KBM-7 (cell line): ENCODE measurements around the gene STC2.
"Not testable (repeated sequence)": the region's sequence is repeated elsewhere in the genome, so short reads cannot be mapped to it uniquely, and the experiment has no call there.

Source experiments
- DNase-seq: peaks from one replicate; pipeline ENCODE4 v3.0.0-alpha.2; 2015
- in situ Hi-C: fragments of 300-500 bp; cut with MboI; formaldehyde crosslinking; loops from 2 replicates; pipeline ENCODE4 v1.14.3; 2020; ENCODE audit warnings: low sequenced_read_pairs, low pct_unique_long_range_greater_than_20kb, mixed read lengths

The STC2 gene

GRCh38 chr5:173327948-173328843 is at the start of gene STC2:
TSS of gene STC2 (minus strand) at chr5:173328414. CDS start at chr5:173328193, 221 bp downstream.
- in situ Hi-C loops = no loop called here
- peak; percentile 95 for DNase-seq

DNA sequence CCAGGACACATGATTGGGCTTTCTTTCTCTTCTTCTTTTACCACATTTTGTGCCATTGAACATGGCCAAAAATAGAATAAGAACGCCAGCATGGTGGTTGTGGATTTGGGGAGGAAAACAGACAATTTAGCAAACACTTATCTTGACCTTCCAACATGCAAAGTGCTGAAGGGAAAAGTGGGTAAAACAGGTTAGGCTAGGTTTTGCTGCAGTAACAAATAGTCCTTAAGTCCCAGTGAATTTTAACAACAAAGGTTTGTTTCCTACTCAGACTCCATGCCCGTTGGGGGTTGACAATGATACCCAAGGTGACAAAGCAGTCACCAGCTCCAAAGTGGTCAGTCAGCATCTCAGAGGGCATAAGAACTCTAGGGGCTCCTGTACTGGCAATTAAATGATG is 43.2 kb upstream of the STC2 start:
- no peak for DNase-seq
- in situ Hi-C loops = no loop called here

DNA sequence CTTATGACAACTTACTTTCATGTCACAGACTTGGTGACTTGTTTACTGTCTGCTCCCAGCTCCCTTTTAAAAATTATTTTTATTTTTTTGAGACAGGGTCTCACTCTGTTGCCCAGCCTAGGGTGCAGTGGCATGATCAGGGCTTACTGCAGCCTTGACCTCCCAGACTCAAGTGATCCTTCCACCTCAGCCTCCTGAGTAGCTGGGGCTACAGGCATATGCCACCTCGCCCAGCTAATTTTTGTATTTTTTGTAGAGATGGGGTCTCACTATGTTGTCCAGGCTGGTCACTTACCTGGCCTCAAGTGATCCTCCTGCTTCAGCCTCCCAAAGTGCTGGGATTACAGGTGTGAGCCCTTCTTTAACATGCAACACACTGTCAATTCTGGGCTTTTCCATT is 35.2 kb upstream of the STC2 start:
- in situ Hi-C loops, DNase-seq: not testable (repeated sequence)

DNA sequence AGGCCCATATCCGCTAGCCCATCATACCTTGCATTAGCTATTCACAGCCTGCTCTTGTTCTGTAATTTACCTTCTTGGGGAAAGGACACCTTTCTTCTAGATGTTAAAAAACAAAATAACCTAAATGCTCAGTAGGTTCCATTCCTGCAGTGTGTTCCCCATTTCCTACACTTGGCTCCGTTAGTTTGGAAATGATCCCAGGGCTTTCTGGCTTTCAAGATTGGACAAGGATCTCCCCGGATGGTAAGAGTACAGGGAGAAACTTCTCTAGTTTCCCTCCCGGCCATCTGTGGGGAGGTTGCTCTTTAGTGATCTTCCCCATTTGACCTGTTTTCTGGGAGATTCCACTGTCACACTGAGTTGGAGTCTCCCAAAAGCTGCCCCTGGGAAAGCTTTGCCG is 27.3 kb upstream of the STC2 start:
- in situ Hi-C loops = no loop called here

DNA sequence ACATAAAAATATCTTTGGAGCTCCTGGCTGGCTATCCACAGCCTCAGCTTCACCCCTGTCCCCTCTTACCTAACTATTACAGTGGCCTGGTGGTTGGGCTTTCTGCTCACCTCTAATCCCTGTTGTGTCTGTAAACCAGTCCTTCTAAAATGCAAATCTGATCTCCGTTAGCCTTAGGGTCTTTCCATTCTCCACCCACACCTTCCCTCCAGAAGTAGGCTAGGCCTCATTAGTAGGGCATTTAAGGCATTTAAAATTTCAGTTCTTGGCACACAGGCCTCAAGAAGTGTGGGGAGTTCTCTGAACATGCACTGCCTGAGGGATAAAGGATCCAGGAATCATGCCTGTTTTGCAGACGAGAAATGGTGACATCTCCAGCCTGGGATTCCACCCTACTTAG is 26.4 kb upstream of the STC2 start:
- in situ Hi-C loops = no loop called here
- DNase-seq = no peak

More for the DNA sequence above, 27.3 kb upstream of the STC2 start:
- no peak for DNase-seq

GRCh38 chr5:173352366-173353349 is 24.4 kb upstream of the STC2 start:
- no peak for DNase-seq
- in situ Hi-C loops = no loop called here

DNA sequence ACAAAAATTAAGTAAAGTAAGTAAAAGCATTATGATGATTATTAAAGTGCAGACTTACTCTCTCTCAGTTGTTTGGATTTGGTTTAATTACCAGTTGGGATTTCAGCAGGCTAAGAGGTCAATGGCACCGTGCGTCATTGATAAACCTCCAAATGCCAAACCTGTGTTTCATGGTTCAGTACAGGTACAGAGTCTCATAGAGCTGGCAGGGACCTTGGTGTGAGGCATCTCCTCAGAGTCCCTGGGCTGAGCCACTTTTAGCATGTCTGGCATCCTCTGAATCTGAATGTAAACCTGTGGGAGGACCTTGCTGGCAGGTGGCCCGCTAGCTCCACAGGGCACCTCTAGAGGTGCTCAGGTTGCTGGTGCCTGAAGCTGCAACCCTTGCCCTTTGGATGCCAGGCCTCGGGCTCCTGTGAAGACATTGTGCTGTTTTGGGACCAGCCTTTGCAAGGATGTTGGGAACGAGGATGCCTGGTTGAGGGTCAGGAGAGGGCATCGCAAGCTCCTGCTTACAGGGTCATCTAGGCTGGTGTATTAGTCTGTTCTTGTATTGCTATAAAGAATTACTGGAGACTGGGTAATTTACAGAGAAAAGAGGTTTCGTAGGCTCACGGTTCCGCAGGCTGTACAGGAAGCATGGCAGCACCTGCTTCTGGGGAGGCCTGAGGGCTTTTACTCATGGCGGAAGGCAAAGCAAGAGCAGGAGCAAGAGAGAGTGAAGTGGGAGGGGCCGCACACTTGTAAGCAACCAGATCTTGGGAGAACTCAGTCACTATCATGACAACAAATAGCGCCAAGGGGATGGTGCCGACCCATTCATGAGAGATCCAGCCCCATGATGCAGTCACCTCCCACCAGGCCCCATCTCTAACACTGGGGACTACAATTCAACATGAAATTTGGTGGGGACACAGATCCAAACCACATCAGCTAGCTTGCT is 14.9 kb upstream of the STC2 start:
- in situ Hi-C loops = no loop called here
- no peak for DNase-seq

GRCh38 chr5:173341961-173342430 is 13.8 kb upstream of the STC2 start:
- peak; percentile 45 for DNase-seq
- in situ Hi-C loops = no loop called here

DNA sequence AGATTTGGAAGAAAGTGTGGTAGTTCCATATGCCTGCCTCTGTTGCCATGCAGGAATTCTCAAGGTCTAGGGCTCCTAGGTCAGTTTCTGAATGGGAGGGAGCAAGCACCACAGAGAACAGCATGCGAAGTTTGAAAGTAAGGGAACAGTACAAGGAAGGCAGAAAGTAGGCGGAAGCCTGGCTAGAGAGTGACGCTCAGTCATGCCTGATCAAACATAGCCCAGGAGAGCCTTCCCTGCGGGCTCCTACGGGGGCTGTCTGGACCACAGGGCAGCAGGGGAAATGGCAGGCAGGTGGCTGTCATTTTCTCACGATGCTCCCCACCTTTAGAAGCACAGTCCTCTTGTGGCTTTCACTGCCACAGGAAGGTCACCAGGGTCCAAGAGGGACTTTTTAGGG is 12.8 kb upstream of the STC2 start:
- in situ Hi-C loops = no loop called here
- DNase-seq = no peak

DNA sequence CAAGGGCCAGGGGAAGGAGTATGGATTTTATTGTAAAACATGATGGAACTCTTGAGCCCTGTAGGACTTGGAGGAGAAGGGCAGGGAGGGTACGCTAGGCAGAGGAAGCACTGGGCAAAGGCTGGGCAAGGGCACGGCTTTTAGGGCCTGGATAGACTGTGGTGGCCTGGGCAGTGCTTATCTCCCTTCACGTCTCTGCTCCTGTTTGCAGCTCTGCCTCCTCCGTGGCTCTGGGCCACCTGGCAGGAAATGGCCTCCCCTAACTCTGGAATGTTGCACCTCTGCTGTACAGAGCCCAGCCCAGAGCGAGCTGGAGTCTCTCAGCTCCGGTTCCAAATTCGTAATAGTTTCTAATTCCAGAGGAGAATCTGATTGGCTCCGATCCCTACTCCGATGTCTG is 12.2 kb upstream of the STC2 start:
- DNase-seq = no peak
- in situ Hi-C loops = no loop called here

- DNase-seq = no peak
- in situ Hi-C loops = no loop called here
Observed at GRCh38 chr5:173339286-173339685, 11.1 kb upstream of the STC2 start.

- no peak for DNase-seq
Observed at GRCh38 chr5:173338380-173339015, 10.3 kb upstream of the STC2 start.

GRCh38 chr5:173334808-173335207 is 6.6 kb upstream of the STC2 start:
- in situ Hi-C loops = no loop called here
- no peak for DNase-seq

More at GRCh38 chr5:173338380-173339015, 10.3 kb upstream of the STC2 start:
- in situ Hi-C loops = no loop called here

GRCh38 chr5:173333925-173334661 is 5.9 kb upstream of the STC2 start:
- DNase-seq = no peak
- in situ Hi-C loops = no loop called here

- in situ Hi-C loops = no loop called here
- peak; percentile 89 for DNase-seq
Observed at GRCh38 chr5:173331956-173332479, 3.8 kb upstream of the STC2 start.

GRCh38 chr5:173331287-173331686 is 3.1 kb upstream of the STC2 start:
- no peak for DNase-seq
- in situ Hi-C loops = no loop called here
